HUES6 (cell line): Measurements from ENCODE around the gene TRAF3.

Experiments used
- H3K27ac ChIP-seq: 2 replicates; pipeline ENCODE4 v1.7.0; 2013; ENCODE audit warnings: low read depth, mild to moderate bottlenecking, low read length, inconsistent platforms
- H3K27me3 ChIP-seq: 2 replicates; pipeline ENCODE4 v1.6.1; 2013; ENCODE audit warnings: low read length; ENCODE audit not compliant: control insufficient read depth, insufficient read depth
- H3K36me3 ChIP-seq: 2 replicates; pipeline ENCODE4 v1.6.1; 2013; ENCODE audit warnings: low read length; ENCODE audit not compliant: control insufficient read depth, insufficient read depth
- H3K4me1 ChIP-seq: 2 replicates; pipeline ENCODE4 v1.6.1; 2013; ENCODE audit warnings: low read length; ENCODE audit not compliant: control insufficient read depth, insufficient read depth
- H3K4me3 ChIP-seq: 2 replicates; pipeline ENCODE4 v1.5.1; 2013; ENCODE audit warnings: low read depth, low read length
- H3K9ac ChIP-seq: one replicate; pipeline ENCODE4 v1.6.1; 2013; ENCODE audit warnings: mild to moderate bottlenecking, low read length
- H3K9me3 ChIP-seq: 2 replicates; pipeline ENCODE4 v1.6.1; 2013; ENCODE audit warnings: low read depth, low read length; ENCODE audit not compliant: control insufficient read depth, insufficient read depth

Gene TRAF3

DNA sequence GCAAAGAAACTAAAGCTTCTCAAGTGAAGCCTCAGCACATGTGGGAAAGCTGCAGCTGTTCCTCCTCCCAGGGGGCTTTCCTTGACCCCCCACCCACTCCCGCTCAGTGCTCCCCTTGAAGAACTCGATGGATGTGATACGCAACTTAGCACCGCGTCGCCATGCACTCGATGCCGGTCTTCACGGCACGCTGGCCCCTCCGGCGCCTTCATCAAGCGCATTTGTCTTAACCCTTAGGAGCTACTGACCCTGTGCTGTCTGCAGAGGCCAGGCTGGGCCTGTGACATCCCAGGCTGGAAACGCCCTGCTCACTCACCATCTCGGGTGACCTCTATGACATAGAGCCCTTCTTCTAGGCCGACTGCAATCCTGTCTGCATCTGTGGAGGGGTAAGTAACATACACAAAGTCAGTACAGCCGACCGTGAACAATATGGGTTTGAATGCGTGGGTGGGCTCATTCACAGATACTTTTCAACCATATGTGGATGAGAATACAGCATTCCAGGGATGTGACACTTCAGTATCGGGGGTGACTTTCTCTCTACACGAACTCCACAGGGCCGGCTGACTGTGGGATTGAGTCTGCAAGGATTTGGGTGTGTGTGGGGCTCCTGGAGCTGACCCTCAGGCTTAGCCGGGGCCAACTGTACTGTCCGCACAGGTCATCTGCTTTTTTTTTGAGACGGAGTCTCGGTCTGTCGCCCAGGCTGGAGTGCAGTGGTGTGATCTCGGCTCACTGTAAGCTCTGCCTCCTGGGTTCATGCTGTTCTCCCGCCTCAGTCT lies 168.3 kb downstream of the TRAF3 start:
- peaks cover 90% of the 10 kb centered on the region for H3K36me3 ChIP-seq
- H3K9ac ChIP-seq = no peak overlapping the region
- no peaks in the 10 kb centered on the region for H3K27me3 ChIP-seq
- no peak overlapping the region for H3K4me3 ChIP-seq
- no peaks in the 10 kb centered on the region for H3K9me3 ChIP-seq
- no peak overlapping the region for H3K27ac ChIP-seq
- H3K4me1 ChIP-seq = no peaks in the 10 kb centered on the region

DNA sequence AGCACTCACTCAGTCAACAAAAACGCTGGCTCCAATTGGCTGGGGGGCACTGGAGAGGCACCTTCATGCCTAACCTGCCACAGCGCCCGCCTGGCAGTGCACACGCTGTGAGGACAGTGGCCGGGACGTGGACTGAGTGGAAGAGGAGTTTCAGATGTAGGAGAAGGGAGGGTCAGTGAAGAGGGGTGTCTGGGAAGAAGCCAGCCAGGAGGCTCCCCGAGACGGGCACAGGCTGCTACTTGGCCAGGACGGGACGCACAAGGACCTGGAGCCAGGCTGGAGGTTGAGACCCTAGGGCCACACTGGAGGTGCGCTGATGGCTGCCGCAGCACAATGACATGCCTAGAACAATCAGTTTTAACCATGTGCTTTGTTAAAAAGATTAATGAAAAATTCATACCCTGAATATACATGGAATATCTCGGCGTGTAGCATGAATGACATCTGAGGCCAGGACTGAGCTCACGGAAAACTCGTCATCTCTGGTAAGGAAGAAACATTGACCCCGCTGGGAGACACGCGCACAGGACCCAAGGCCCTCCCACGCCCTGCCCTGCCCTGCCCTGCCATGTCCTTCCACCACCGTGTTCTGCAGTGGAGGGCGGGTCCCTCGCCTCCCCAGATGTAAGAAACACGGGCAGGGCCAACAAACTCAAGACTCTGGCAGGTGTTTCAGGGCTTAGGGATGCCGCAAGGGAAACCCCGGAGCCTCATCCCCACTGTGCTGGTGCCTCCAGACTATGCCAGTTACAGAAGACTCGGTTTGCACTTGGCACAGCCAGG lies 170.3 kb downstream of the TRAF3 start:
- Histone ChIP-seq H3K36me3 (peaks cover 89% of the 10 kb centered on the region), H3K4me1 (no peaks in the 10 kb centered on the region), H3K4me3 (no peak overlapping the region), H3K27ac (no peak overlapping the region), H3K9me3 (no peaks in the 10 kb centered on the region), H3K9ac (no peak overlapping the region), H3K27me3 (no peaks in the 10 kb centered on the region)

DNA sequence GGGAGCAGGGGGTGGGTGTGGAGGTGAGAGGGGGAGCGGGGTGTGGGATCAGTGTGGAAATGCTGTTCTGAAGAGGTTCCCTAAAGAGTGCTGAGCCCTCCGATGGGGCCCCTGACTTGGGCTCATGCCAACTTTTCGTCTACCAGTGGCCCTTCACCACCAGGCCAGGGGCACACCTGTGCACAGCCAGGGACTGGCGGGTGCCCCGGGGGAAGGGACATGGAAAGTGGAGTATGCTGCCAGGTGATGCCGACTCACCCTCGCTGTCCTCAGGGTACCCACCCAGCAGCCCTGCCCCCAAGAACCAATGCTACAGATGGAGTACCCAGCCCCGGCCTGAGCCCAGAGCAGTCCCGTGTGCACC lies 171.4 kb downstream of the TRAF3 start:
- Histone ChIP-seq H3K9me3 (no peaks in the 10 kb centered on the region), H3K9ac (no peak overlapping the region), H3K4me1 (no peaks in the 10 kb centered on the region), H3K4me3 (no peak overlapping the region), H3K36me3 (peaks cover 90% of the 10 kb centered on the region), H3K27ac (no peak overlapping the region), H3K27me3 (no peaks in the 10 kb centered on the region)

DNA sequence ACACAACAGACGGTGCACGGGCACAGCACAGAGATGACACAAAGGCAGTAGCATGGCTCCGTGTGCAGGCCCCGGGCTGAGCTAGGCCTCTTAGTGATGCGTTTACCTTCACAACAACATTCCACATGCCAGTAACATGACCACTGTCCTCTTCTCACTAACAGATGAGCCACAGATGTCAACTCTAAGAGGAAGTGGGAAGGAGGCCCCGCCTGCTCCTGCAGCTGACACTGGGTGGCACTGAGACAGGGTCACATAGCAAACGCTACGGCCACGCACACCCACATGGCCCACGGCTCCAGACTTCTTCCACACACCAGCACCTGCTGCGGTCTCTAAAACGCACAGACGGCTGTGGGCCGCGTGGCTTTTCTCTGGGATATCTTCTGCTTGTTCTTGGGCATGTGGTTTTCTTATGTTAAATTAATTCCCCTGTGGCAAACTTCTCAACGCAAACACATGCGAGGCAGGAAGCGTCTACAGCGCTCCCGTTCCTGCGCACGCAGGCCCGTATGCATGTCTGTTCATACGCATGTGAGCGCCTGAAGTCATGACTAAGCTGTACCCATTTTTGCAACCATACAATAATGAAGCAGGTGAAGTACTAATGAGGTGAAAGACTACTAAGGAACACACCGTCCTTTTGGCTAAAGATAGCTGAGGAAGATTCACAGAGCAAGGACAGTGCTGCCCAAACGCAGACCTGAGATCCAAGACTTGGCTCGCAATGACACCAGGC lies 172.0 kb downstream of the TRAF3 start:
- Histone ChIP-seq H3K27me3 (no peaks in the 10 kb centered on the region), H3K4me1 (no peaks in the 10 kb centered on the region), H3K9ac (no peak overlapping the region), H3K4me3 (no peak overlapping the region), H3K36me3 (peaks cover 90% of the 10 kb centered on the region), H3K27ac (no peak overlapping the region), H3K9me3 (no peaks in the 10 kb centered on the region)

DNA sequence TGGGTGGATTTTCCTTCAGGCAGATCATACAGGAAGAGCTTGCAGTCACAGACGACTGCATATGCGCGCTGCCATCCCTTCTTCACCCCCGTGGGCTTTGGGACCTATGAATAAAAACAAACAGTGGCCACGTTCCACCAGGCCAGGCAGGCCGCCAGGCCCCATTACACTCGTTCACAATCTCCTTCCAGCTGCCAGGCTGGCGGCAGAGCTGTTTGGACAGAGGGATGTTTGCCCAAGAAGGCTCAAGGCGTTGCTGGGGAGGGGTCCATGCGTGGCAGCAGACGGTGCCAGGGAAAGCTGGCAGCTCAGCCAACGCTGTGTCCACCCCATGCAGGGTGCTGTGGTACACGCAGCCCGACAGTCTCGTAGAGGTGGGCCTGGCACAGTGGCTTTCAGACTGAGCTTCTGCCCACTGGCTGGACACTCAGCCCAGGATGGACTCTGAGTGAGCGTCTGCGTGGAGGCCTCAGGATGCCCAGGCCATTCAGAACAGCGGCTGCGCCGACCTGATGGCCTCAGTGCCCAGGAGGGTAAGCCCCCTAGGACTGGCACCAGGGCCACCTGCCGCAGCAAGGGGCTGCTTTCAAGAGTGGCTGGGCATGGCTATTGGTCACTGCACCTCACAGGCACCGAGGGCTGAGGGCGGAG lies 172.7 kb downstream of the TRAF3 start:
- H3K9me3 ChIP-seq = no peaks in the 10 kb centered on the region
- no peaks in the 10 kb centered on the region for H3K27me3 ChIP-seq
- H3K4me3 ChIP-seq = no peak overlapping the region
- no peaks in the 10 kb centered on the region for H3K4me1 ChIP-seq
- H3K27ac ChIP-seq = no peak overlapping the region
- H3K9ac ChIP-seq = no peak overlapping the region
- peaks cover 90% of the 10 kb centered on the region for H3K36me3 ChIP-seq

DNA sequence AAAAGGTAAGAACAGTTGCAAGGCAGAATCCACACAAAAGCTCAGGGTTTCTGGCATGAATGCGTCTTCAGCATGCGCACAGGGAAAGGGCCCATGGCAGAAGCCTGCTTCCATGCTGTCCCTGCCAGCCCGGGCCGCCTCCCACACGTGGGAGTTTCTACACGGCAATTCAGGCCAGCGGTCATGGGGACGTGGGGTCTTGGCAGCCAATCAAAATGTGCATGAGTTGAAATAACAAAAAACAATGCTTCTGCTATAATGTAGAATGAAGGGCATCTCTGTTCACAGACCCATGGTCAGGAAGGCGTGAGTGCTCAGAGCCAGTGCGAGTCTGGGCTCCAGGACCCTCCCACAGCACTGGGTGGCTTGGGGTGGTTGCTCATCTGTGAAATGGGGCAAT lies 173.8 kb downstream of the TRAF3 start:
- Histone ChIP-seq H3K4me1 (no peaks in the 10 kb centered on the region), H3K4me3 (no peak overlapping the region), H3K36me3 (peaks cover 89% of the 10 kb centered on the region), H3K27ac (no peak overlapping the region), H3K9ac (no peak overlapping the region), H3K9me3 (no peaks in the 10 kb centered on the region), H3K27me3 (no peaks in the 10 kb centered on the region)

DNA sequence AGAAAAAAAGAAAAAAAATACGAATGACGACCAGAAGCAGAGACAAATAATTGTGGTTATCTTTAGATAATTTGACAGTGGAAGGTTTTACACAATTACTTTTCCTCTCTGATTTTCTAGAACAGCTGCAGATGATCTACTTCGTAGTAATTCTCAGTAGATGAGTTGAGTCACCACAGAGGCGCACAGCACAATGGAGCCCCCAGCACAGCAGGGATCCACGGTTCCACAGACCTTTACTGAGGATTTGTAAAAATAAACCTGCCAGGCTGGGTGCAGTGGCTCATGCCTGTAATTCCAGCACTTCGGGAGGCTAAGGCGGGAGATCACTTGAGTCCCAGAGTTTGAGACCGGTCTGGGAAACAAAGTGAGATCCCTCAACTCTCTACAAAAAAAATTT lies 174.6 kb downstream of the TRAF3 start:
- H3K27me3 ChIP-seq = no peaks in the 10 kb centered on the region
- no peak overlapping the region for H3K4me3 ChIP-seq
- H3K27ac ChIP-seq = no peak overlapping the region
- no peaks in the 10 kb centered on the region for H3K9me3 ChIP-seq
- H3K4me1 ChIP-seq = no peaks in the 10 kb centered on the region
- H3K36me3 ChIP-seq = peaks cover 89% of the 10 kb centered on the region
- no peak overlapping the region for H3K9ac ChIP-seq

DNA sequence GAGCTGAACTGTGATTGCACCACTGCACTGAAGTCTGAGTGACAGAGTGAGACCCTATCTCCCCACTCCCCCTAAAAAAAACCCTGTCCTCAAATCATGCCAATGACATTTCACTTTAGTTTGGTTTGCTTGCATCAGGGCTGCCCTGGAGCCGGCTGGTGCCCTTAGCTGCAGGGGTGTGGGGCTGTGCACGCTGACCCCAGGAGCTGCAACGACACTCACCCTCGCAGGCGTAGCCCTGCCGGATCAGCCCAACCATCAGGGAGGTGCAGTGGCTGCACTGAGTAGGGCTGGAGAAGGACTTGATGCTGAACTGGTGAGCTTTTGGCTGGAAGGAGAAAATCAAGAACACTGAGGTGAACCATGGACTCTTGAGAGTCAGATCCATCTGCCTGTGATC lies 175.0 kb downstream of the TRAF3 start:
- Histone ChIP-seq H3K4me1 (no peaks in the 10 kb centered on the region), H3K9ac (no peak overlapping the region), H3K4me3 (no peak overlapping the region), H3K36me3 (peaks cover 88% of the 10 kb centered on the region), H3K9me3 (no peaks in the 10 kb centered on the region), H3K27me3 (no peaks in the 10 kb centered on the region), H3K27ac (no peak overlapping the region)

DNA sequence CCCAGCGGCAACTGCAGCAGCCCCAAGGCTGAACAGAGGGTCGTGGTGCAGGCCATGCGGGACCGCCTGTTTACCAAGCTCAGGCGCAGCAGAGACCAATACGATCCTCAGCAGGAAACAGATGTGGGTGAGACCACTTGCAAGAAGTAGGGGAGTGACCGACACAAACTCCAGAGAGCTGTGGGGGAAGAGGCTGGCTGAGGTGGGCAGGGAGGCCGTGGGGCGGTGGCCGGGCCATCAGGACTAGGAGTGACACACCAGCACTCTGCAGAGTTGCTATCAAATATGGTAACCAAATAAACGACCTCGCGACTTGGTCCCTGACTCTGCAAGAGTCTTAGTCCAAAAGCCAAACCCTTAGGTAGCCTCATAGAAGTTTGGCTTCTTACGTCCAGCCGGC lies 175.9 kb downstream of the TRAF3 start:
- Histone ChIP-seq H3K27ac (no peak overlapping the region), H3K4me3 (no peak overlapping the region), H3K9me3 (no peaks in the 10 kb centered on the region), H3K4me1 (no peaks in the 10 kb centered on the region), H3K27me3 (no peaks in the 10 kb centered on the region), H3K36me3 (peaks cover 89% of the 10 kb centered on the region), H3K9ac (no peak overlapping the region)

DNA sequence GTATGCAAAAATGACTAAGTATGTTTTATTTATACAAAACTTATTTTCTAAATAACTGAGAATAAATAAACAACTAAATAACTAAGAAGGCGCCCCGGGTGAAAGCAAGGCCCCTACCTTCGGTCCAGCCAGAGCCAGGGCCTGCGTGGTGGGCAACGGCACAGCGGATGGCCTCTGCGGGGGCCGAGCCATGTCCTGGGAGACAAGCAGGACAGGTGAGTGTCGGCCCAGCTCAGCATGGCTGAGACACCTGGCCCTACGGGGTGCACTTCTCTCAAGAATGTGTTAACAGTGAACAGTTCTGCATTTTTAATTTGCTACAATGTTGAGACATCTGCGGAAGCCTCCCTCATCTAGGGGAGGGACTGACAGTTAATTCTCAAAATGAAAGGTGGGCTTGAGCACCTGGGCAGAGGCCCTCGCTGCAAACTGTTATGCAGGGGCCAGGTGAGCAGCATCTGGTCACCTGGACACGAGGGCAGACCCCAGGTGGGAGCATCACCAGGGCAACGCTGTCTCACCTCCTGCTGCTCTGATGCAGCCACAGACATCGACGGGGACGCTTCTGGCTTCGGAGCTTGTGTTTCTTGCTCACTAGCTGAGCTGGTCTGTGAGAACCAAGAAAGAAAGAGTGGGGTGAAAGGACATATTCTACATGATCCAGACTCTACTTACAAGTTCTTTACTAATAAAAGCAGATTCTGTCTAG lies 177.0 kb downstream of the TRAF3 start:
- Histone ChIP-seq H3K9me3 (no peaks in the 10 kb centered on the region), H3K36me3 (peaks cover 92% of the 10 kb centered on the region), H3K4me3 (no peak overlapping the region), H3K27ac (no peak overlapping the region), H3K27me3 (no peaks in the 10 kb centered on the region), H3K4me1 (no peaks in the 10 kb centered on the region), H3K9ac (no peak overlapping the region)
